Trophoblast cell (in vitro differentiated cells and primary cell): ENCODE measurements around the gene JMJD8.

ENCODE experiments used
- DNase-seq, 2 donors: peaks; one replicate each; pipeline ENCODE4 v3.0.0-alpha.2; 2016
- H2AFZ ChIP-seq: 2 replicates; pipeline ENCODE4 v1.6.1; 2013; ENCODE audit warnings: low read length, moderate library complexity, mild to moderate bottlenecking; ENCODE audit not compliant: insufficient read depth, poor library complexity
- H2AK5ac ChIP-seq: 2 replicates; pipeline ENCODE4 v1.6.1; 2013; ENCODE audit warnings: mild to moderate bottlenecking, low read length
- H2BK120ac ChIP-seq: 2 replicates; pipeline ENCODE4 v1.6.1; 2013; ENCODE audit warnings: low read length, mild to moderate bottlenecking, moderate library complexity; ENCODE audit not compliant: insufficient read depth, poor library complexity
- H2BK12ac ChIP-seq: 2 replicates; pipeline ENCODE4 v1.6.1; 2013; ENCODE audit warnings: mild to moderate bottlenecking, low read length, moderate library complexity
- H2BK5ac ChIP-seq: 2 replicates; pipeline ENCODE4 v1.6.1; 2013; ENCODE audit warnings: low read length, low read depth, moderate library complexity, mild to moderate bottlenecking; ENCODE audit not compliant: poor library complexity
- H3K14ac ChIP-seq: 2 replicates; pipeline ENCODE4 v1.6.1; 2013; ENCODE audit warnings: mild to moderate bottlenecking, low read length
- H3K18ac ChIP-seq: 2 replicates; pipeline ENCODE4 v1.6.1; 2013; ENCODE audit warnings: mild to moderate bottlenecking, low read length
- H3K23ac ChIP-seq: 2 replicates; pipeline ENCODE4 v1.6.1; 2013; ENCODE audit warnings: low read length
- H3K27ac ChIP-seq: 2 replicates; pipeline ENCODE4 v1.5.1; 2013; ENCODE audit warnings: low read depth, mild to moderate bottlenecking, inconsistent platforms, low read length, moderate library complexity
- H3K27me3 ChIP-seq: 2 replicates; pipeline ENCODE4 v1.6.1; 2013; ENCODE audit warnings: inconsistent platforms, mild to moderate bottlenecking, low read length, moderate library complexity; ENCODE audit not compliant: insufficient read depth
- H3K36me3 ChIP-seq, 2 experiments: 1 replicate in 1 of 2; 2 replicates in 1 of 2; pipeline ENCODE4 v1.6.1; 2013; ENCODE audit warnings: low read length in 2 of 2, mild to moderate bottlenecking in 2 of 2, moderate library complexity in 1 of 2; ENCODE audit not compliant: insufficient read depth in 2 of 2, control insufficient read depth in 1 of 2
- H3K4ac ChIP-seq: 2 replicates; pipeline ENCODE4 v1.6.1; 2013; ENCODE audit warnings: low read depth, mild to moderate bottlenecking, low read length, moderate library complexity
- H3K4me1 ChIP-seq, 2 experiments: 1 replicate in 1 of 2; 2 replicates in 1 of 2; pipeline ENCODE4 v1.6.1; 2013; ENCODE audit warnings: low read length in 2 of 2, mild to moderate bottlenecking in 2 of 2, moderate library complexity in 1 of 2; ENCODE audit not compliant: insufficient read depth in 2 of 2, control insufficient read depth in 1 of 2
- H3K4me2 ChIP-seq: 2 replicates; pipeline ENCODE4 v1.6.1; 2013; ENCODE audit warnings: inconsistent platforms, mild to moderate bottlenecking, low read length, moderate library complexity
- H3K4me3 ChIP-seq: 2 replicates; pipeline ENCODE4 v1.5.1; 2013; ENCODE audit warnings: mild to moderate bottlenecking, low read depth, low read length, inconsistent platforms
- H3K79me1 ChIP-seq: one replicate; pipeline ENCODE4 v1.6.1; 2013; ENCODE audit warnings: low read length
- H3K79me2 ChIP-seq: 2 replicates; pipeline ENCODE4 v1.6.1; 2013; ENCODE audit warnings: low read length, mild to moderate bottlenecking; ENCODE audit not compliant: control insufficient read depth, insufficient read depth, poor library complexity
- H3K9ac ChIP-seq: 2 replicates; pipeline ENCODE4 v1.6.1; 2013; ENCODE audit warnings: mild to moderate bottlenecking, low read length
- H3K9me3 ChIP-seq: 2 replicates; pipeline ENCODE4 v1.6.1; 2013; ENCODE audit warnings: low read depth, mild to moderate bottlenecking, control low read depth, inconsistent platforms, low read length; ENCODE audit not compliant: insufficient read depth
- H4K12ac ChIP-seq: 2 replicates; pipeline ENCODE4 v1.6.1; 2013; ENCODE audit warnings: low read depth, mild to moderate bottlenecking, low read length, moderate library complexity
- H4K8ac ChIP-seq: 2 replicates; pipeline ENCODE4 v1.6.1; 2013; ENCODE audit warnings: low read depth, mild to moderate bottlenecking, low read length, moderate library complexity
- H4K91ac ChIP-seq: one replicate; pipeline ENCODE4 v1.6.1; 2013; ENCODE audit warnings: low read depth, mild to moderate bottlenecking, low read length, moderate library complexity
- WGBS: extraction: QIAGEN DNeasy Blood & Tissue Kit; methylation state at CpG from one replicate; pipeline ENCODE4 v1.1.7; 2013; ENCODE audit warnings: missing lambda C conversion rate; ENCODE audit not compliant: insufficient read length, insufficient coverage; ENCODE audit errors: extremely low coverage; 5-methylcytosine and 5-hydroxymethylcytosine counted together

Gene JMJD8

GRCh38 chr16:716768-717325, 32.7 kb upstream of the JMJD8 start:
- H2BK5ac ChIP-seq = no peak overlapping the region
- H2AFZ ChIP-seq = no peak overlapping the region
- H3K4me3 ChIP-seq = no peak overlapping the region
- H3K9ac ChIP-seq = no peak overlapping the region
- H3K23ac ChIP-seq = no peak overlapping the region
- H3K4ac ChIP-seq = no peak overlapping the region
- H2BK120ac ChIP-seq = no peak overlapping the region
- no peak overlapping the region for H2AK5ac ChIP-seq
- no peak overlapping the region for H4K12ac ChIP-seq
- peaks cover 11% of the 10 kb centered on the region for H3K79me1 ChIP-seq
- H3K4me1 ChIP-seq = peaks cover 30 to 35% of the 10 kb centered on the region in 2 experiments
- no peak overlapping the region for H3K18ac ChIP-seq
- peaks cover 15% of the 10 kb centered on the region for H3K9me3 ChIP-seq
- H3K14ac ChIP-seq = no peak overlapping the region
- no peak overlapping the region for H2BK12ac ChIP-seq
- no peak for DNase-seq
- no peak overlapping the region for H3K27ac ChIP-seq
- peaks cover 6% of the 10 kb centered on the region for H3K79me2 ChIP-seq
- peaks cover 12% of the 10 kb centered on the region for H3K27me3 ChIP-seq
- H4K91ac ChIP-seq = no peak overlapping the region
- no peak overlapping the region for H4K8ac ChIP-seq
- WGBS = no CpG with 5 or more reads among the region's 29 CpGs
- H3K4me2 ChIP-seq = no peak overlapping the region
- H3K36me3 ChIP-seq = no peaks in the 10 kb centered on the region

- no peak overlapping the region for H2BK5ac ChIP-seq
- H3K23ac ChIP-seq = no peak overlapping the region
- H3K9ac ChIP-seq = no peak overlapping the region
- H2AFZ ChIP-seq = no peak overlapping the region
- no peak overlapping the region for H4K12ac ChIP-seq
- H4K91ac ChIP-seq = no peak overlapping the region
- H3K4me2 ChIP-seq = no peak overlapping the region
- peaks cover 12% of the 10 kb centered on the region for H3K27me3 ChIP-seq
- no peak overlapping the region for H2BK120ac ChIP-seq
- no peak overlapping the region for H4K8ac ChIP-seq
- no peak overlapping the region for H3K14ac ChIP-seq
- no peak overlapping the region for H3K4me3 ChIP-seq
- H2AK5ac ChIP-seq = no peak overlapping the region
- H3K4me1 ChIP-seq = peaks cover 24 to 30% of the 10 kb centered on the region in 2 experiments
- H2BK12ac ChIP-seq = no peak overlapping the region
- H3K18ac ChIP-seq = no peak overlapping the region
- no CpG with 5 or more reads among the region's 12 CpGs for WGBS
- H3K4ac ChIP-seq = no peak overlapping the region
- H3K36me3 ChIP-seq = no peaks in the 10 kb centered on the region
- no peak for DNase-seq
- peaks cover 12% of the 10 kb centered on the region for H3K9me3 ChIP-seq
- peaks cover 9% of the 10 kb centered on the region for H3K79me1 ChIP-seq
- H3K79me2 ChIP-seq = peaks cover 6% of the 10 kb centered on the region
- no peak overlapping the region for H3K27ac ChIP-seq
These were observed 32.0 kb upstream of the JMJD8 start for GRCh38 chr16:716200-716568.

- Histone ChIP-seq H4K8ac (peak overlapping the region; percentile 40), H2BK12ac (no peak overlapping the region), H3K9ac (no peak overlapping the region), H3K9me3 (peaks cover 12% of the 10 kb centered on the region), H3K23ac (no peak overlapping the region), H4K91ac (no peak overlapping the region), H3K4ac (no peak overlapping the region), H3K79me1 (peaks cover 4% of the 10 kb centered on the region), H3K27ac (no peak overlapping the region), H3K4me3 (peak overlapping the region; percentile 67), H3K4me1 (peaks cover 24 to 28% of the 10 kb centered on the region in 2 experiments), H2AFZ (no peak overlapping the region), H2AK5ac (no peak overlapping the region), H3K4me2 (peak overlapping the region; percentile 93), H3K79me2 (peaks cover 2% of the 10 kb centered on the region), H3K36me3 (no peaks in the 10 kb centered on the region), H2BK120ac (no peak overlapping the region), H2BK5ac (no peak overlapping the region), H3K18ac (no peak overlapping the region), H3K14ac (no peak overlapping the region), H4K12ac (no peak overlapping the region), H3K27me3 (peaks cover 12% of the 10 kb centered on the region)
- no peak for DNase-seq
- WGBS = no CpG with 5 or more reads among the region's 74 CpGs
These were observed 31.5 kb upstream of the JMJD8 start for GRCh38 chr16:715477-716199.

- WGBS = no CpG with 5 or more reads among the region's 108 CpGs
- Histone ChIP-seq H3K79me1 (peaks cover 2% of the 10 kb centered on the region), H4K8ac (peak within 1 kb of the TSS; percentile 74), H3K23ac (no peak within 1 kb of the TSS), H4K91ac (peak within 1 kb of the TSS; percentile 20), H3K9ac (no peak within 1 kb of the TSS), H4K12ac (no peak within 1 kb of the TSS), H2BK12ac (no peak within 1 kb of the TSS), H3K18ac (no peak within 1 kb of the TSS), H3K4me3 (peak within 1 kb of the TSS; percentile 67), H3K27ac (peak within 1 kb of the TSS; percentile 29), H2BK5ac (no peak within 1 kb of the TSS), H2AK5ac (no peak within 1 kb of the TSS), H3K27me3 (peaks cover 12% of the 10 kb centered on the region), H2AFZ (no peak within 1 kb of the TSS), H3K14ac (no peak within 1 kb of the TSS), H3K9me3 (peaks cover 12% of the 10 kb centered on the region), H3K79me2 (no peaks in the 10 kb centered on the region), H3K36me3 (no peaks in the 10 kb centered on the region), H3K4me2 (peak within 1 kb of the TSS; percentile 93), H2BK120ac (no peak within 1 kb of the TSS), H3K4ac (no peak within 1 kb of the TSS), H3K4me1 (peaks cover 20% of the 10 kb centered on the region in 2 experiments)
- peak; percentile 86 to 93 for DNase-seq
These were observed 30.7 kb upstream of the JMJD8 start, which contains the start of gene METRN for GRCh38 chr16:714558-715476. Gene METRN, plus strand, starts transcription at chr16:715118. Its CDS starts 172 bp downstream, at chr16:715290.
